HEK293 (cell line): ENCODE measurements around the gene C1orf56.
A peak's percentile ranks its signal among the peaks of the same experiment; 100 is the strongest.

ENCODE experiments used
- BCL11B ChIP-seq: fragments of 450-650 bp; formaldehyde crosslinking; IDR thresholded peaks from 2 replicates; pipeline ENCODE4 v1.5.1; 2016; ENCODE audit warnings: low read depth, missing biosample characterization, missing genetic modification characterization
- GFI1B ChIP-seq: fragments of 450-650 bp; formaldehyde crosslinking; IDR thresholded peaks from 2 replicates; pipeline ENCODE4 v1.5.1; 2016; ENCODE audit warnings: missing biosample characterization, missing genetic modification characterization
- GLIS1 ChIP-seq: fragments of 450-650 bp; formaldehyde crosslinking; IDR thresholded peaks from 2 replicates; pipeline ENCODE4 v1.5.1; 2016; ENCODE audit warnings: missing biosample characterization, missing genetic modification characterization
- OSR2 ChIP-seq: fragments of 450-650 bp; formaldehyde crosslinking; IDR thresholded peaks from 2 replicates; pipeline ENCODE4 v1.5.1; 2016; ENCODE audit warnings: missing biosample characterization, missing genetic modification characterization
- REPIN1 ChIP-seq: fragments of 450-650 bp; formaldehyde crosslinking; IDR thresholded peaks from 2 replicates; pipeline ENCODE4 v1.5.1; 2017; ENCODE audit warnings: missing biosample characterization, missing genetic modification characterization, low read depth
- SALL2 ChIP-seq: fragments of 450-650 bp; formaldehyde crosslinking; IDR thresholded peaks from 2 replicates; pipeline ENCODE4 v1.5.0; 2017; ENCODE audit warnings: missing biosample characterization, mild to moderate bottlenecking, missing genetic modification characterization, borderline replicate concordance
- ZBTB10 ChIP-seq: fragments of 450-650 bp; formaldehyde crosslinking; IDR thresholded peaks from 2 replicates; pipeline ENCODE4 v1.5.1; 2016; ENCODE audit warnings: missing biosample characterization, missing genetic modification characterization
- ZBTB17 ChIP-seq: fragments of 450-650 bp; formaldehyde crosslinking; IDR thresholded peaks from 2 replicates; pipeline ENCODE4 v1.5.1; 2016; ENCODE audit warnings: missing biosample characterization, missing genetic modification characterization
- ZBTB20 ChIP-seq: fragments of 450-650 bp; formaldehyde crosslinking; IDR thresholded peaks from 2 replicates; pipeline ENCODE4 v1.5.1; 2016; ENCODE audit warnings: missing biosample characterization, missing genetic modification characterization
- ZIC2 ChIP-seq: fragments of 450-650 bp; formaldehyde crosslinking; IDR thresholded peaks from 2 replicates; pipeline ENCODE4 v1.5.1; 2016; ENCODE audit warnings: missing biosample characterization, missing genetic modification characterization
- ZNF121 ChIP-seq: fragments of 450-650 bp; formaldehyde crosslinking; IDR thresholded peaks from 2 replicates; pipeline ENCODE4 v1.5.1; 2016; ENCODE audit warnings: missing biosample characterization, missing genetic modification characterization
- ZNF140 ChIP-seq: fragments of 450-650 bp; formaldehyde crosslinking; IDR thresholded peaks from 2 replicates; pipeline ENCODE4 v1.5.1; 2016; ENCODE audit warnings: missing biosample characterization, missing genetic modification characterization
- ZNF302 ChIP-seq: fragments of 450-650 bp; formaldehyde crosslinking; IDR thresholded peaks from 2 replicates; pipeline ENCODE4 v1.5.1; 2016; ENCODE audit warnings: missing biosample characterization, missing genetic modification characterization, low read depth
- ZNF391 ChIP-seq: fragments of 450-650 bp; formaldehyde crosslinking; IDR thresholded peaks from 2 replicates; pipeline ENCODE4 v1.5.1; 2016; ENCODE audit warnings: low read depth, missing biosample characterization, missing genetic modification characterization, borderline replicate concordance
- ZNF398 ChIP-seq: fragments of 450-650 bp; formaldehyde crosslinking; IDR thresholded peaks from 2 replicates; pipeline ENCODE4 v1.5.1; 2017; ENCODE audit warnings: missing biosample characterization, missing genetic modification characterization
- ZNF416 ChIP-seq: fragments of 450-650 bp; formaldehyde crosslinking; IDR thresholded peaks from 2 replicates; pipeline ENCODE4 v1.5.1; 2016; ENCODE audit warnings: missing biosample characterization, missing genetic modification characterization
- ZNF48 ChIP-seq: fragments of 450-650 bp; formaldehyde crosslinking; IDR thresholded peaks from 2 replicates; pipeline ENCODE4 v1.5.1; 2016; ENCODE audit warnings: missing biosample characterization, missing genetic modification characterization
- ZNF501 ChIP-seq: fragments of 450-650 bp; formaldehyde crosslinking; IDR thresholded peaks from 2 replicates; pipeline ENCODE4 v1.5.1; 2016; ENCODE audit warnings: missing biosample characterization, missing genetic modification characterization
- ZNF521 ChIP-seq: fragments of 450-650 bp; formaldehyde crosslinking; IDR thresholded peaks from 2 replicates; pipeline ENCODE4 v1.5.1; 2017; ENCODE audit warnings: missing biosample characterization, mild to moderate bottlenecking, missing genetic modification characterization
- ZNF548 ChIP-seq: fragments of 450-650 bp; formaldehyde crosslinking; IDR thresholded peaks from 2 replicates; pipeline ENCODE4 v1.5.1; 2016; ENCODE audit warnings: missing biosample characterization, missing genetic modification characterization
- ZNF555 ChIP-seq: fragments of 450-650 bp; formaldehyde crosslinking; conservative IDR thresholded peaks from 2 replicates; pipeline ENCODE4 v1.5.1; 2017; ENCODE audit warnings: missing biosample characterization, mild to moderate bottlenecking, missing genetic modification characterization, inconsistent platforms
- ZNF571 ChIP-seq: fragments of 450-650 bp; formaldehyde crosslinking; IDR thresholded peaks from 2 replicates; pipeline ENCODE4 v1.5.0; 2017; ENCODE audit warnings: missing biosample characterization, missing genetic modification characterization
- ZNF600 ChIP-seq: fragments of 450-650 bp; formaldehyde crosslinking; IDR thresholded peaks from 2 replicates; pipeline ENCODE4 v1.5.1; 2016; ENCODE audit warnings: missing biosample characterization, missing genetic modification characterization
- ZNF707 ChIP-seq: fragments of 450-650 bp; formaldehyde crosslinking; IDR thresholded peaks from 2 replicates; pipeline ENCODE4 v1.5.1; 2016; ENCODE audit warnings: missing biosample characterization, missing genetic modification characterization
- ZNF791 ChIP-seq: fragments of 450-650 bp; formaldehyde crosslinking; IDR thresholded peaks from 2 replicates; pipeline ENCODE4 v1.5.1; 2016; ENCODE audit warnings: missing biosample characterization, missing genetic modification characterization
- ZNF830 ChIP-seq: fragments of 450-650 bp; IDR thresholded peaks from 2 replicates; pipeline ENCODE4 v1.5.0; 2018; ENCODE audit warnings: missing biosample characterization, missing genetic modification characterization, low read depth, mild to moderate bottlenecking, moderate library complexity
- ZNF843 ChIP-seq: fragments of 450-650 bp; formaldehyde crosslinking; IDR thresholded peaks from 2 replicates; pipeline ENCODE4 v1.5.1; 2016; ENCODE audit warnings: missing biosample characterization, missing genetic modification characterization
- TF ChIP-seq, protein P1 (sequence below): fragments of 450-650 bp; formaldehyde crosslinking; IDR thresholded peaks from 2 replicates; pipeline ENCODE4 v1.5.0; 2017; ENCODE audit warnings: missing biosample characterization, missing genetic modification characterization, borderline replicate concordance

The C1orf56 gene

DNA sequence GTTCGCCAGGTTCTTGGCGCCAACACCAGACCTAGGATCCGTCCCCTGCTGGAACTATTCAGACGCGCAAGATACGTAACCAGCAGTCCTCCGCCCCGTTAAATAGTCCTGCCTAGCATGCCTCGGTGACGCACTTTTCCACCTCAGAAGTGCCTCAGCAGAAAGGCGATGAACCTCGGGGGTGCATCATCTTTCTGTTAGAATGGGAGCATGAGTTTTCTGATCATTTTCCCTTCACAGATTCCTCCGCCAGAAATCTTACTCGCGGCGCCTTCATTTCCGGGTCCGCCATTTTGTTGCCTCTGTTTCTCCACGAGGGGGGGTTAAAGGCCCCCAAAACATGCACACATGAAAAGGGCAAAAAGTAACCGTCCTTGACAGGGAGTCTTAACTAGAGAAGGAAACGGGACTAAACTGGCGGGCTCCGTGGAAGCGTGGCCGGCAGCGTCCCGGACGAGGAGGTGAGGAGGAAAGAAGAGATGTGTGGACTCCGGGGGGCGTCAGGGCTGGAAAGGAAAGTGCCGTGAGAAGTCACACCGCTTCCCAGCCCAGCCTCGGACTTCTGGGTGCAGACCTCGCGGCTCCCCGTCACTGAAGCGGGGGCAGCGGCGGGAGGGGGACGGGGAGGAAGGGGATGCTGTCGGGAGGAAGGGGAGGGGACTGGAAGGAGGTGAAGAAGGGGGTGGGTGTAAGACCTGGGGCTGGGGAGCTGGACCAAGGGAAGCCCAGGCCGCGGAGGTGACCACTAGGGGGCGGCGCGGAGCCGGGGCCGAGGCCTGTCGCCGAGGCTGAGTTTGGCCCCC is 23.1 kb downstream of the C1orf56 start, which contains the start of gene GABPB2 (continued):
- TF ChIP-seq ZNF555 (no peak), ZNF48 (tag by site-specific recombination) (no peak), ZNF571 (no peak), ZNF302 (tag by site-specific recombination) (0 out of 2 replicates have a peak, but pooled peaks have one; percentile 11), ZNF830 (tag by site-specific recombination) (no peak), SALL2 (peak; percentile 86), ZNF600 (tag by site-specific recombination) (peak; percentile 99), REPIN1 (tag by site-specific recombination) (peak; percentile 96; the same call in 1 of the 2 replicates), ZNF121 (tag by site-specific recombination) (peak; percentile 75), ZNF843 (peak; percentile 78), ZNF548 (tag by site-specific recombination) (0 out of 2 replicates have a peak, but pooled peaks have one; percentile 39), ZNF707 (no peak), ZNF391 (tag by site-specific recombination) (peak; percentile 99), BCL11B (peak; percentile 89), GFI1B (tag by site-specific recombination) (peak; percentile 82; the same call in 1 of the 2 replicates), OSR2 (tag by site-specific recombination) (peak; percentile 82), ZIC2 (tag by site-specific recombination) (peak; percentile 78), GLIS1 (tag by site-specific recombination) (peak; percentile 70), ZNF501 (tag by site-specific recombination) (peak; percentile 98; the same call in 1 of the 2 replicates), ZNF791 (tag by site-specific recombination) (no peak), ZNF416 (tag by site-specific recombination) (peak; percentile 38; the same call in 1 of the 2 replicates), ZNF398 (tag by site-specific recombination) (peak; percentile 96), ZNF140 (no peak), ZNF521 (tag by site-specific recombination) (no peak), ZBTB10 (peak; percentile 98), ZBTB17 (peak; percentile 99), ZBTB20 (tag by site-specific recombination) (peak; percentile 94)
- TF ChIP-seq, protein P1, sequence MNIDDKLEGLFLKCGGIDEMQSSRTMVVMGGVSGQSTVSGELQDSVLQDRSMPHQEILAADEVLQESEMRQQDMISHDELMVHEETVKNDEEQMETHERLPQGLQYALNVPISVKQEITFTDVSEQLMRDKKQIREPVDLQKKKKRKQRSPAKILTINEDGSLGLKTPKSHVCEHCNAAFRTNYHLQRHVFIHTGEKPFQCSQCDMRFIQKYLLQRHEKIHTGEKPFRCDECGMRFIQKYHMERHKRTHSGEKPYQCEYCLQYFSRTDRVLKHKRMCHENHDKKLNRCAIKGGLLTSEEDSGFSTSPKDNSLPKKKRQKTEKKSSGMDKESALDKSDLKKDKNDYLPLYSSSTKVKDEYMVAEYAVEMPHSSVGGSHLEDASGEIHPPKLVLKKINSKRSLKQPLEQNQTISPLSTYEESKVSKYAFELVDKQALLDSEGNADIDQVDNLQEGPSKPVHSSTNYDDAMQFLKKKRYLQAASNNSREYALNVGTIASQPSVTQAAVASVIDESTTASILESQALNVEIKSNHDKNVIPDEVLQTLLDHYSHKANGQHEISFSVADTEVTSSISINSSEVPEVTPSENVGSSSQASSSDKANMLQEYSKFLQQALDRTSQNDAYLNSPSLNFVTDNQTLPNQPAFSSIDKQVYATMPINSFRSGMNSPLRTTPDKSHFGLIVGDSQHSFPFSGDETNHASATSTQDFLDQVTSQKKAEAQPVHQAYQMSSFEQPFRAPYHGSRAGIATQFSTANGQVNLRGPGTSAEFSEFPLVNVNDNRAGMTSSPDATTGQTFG (tag by site-specific recombination), result peak; percentile 58; the same call in 1 of the 2 replicates
